GM23338 (cell line): ENCODE results near the gene ZBTB3. TPM values are rescaled to one million over a fixed set of nuclear protein-coding genes. Genes with fewer than 3 reads are reported as not detected.

Experiments used
- ATAC-seq: fragments of 200-7000 bp; cut with Tn5 transposase; 3 replicates; pipeline ENCODE4 v1.9.1; 2020
- DNase-seq: peaks from one replicate; pipeline ENCODE4 v3.0.0-alpha.2; 2015; ENCODE audit warnings: low spot score
- H2AFZ ChIP-seq: fragments of 200-600 bp; sonication (generic); 2 replicates; pipeline ENCODE4 v1.8.0; 2016; ENCODE audit warnings: antibody characterized with exemption, mild to moderate bottlenecking, moderate library complexity
- H3F3A ChIP-seq: fragments of 200-600 bp; sonication (generic); replicated peaks from 2 replicates; pipeline ENCODE4 v1.8.0; 2017; ENCODE audit warnings: antibody characterized with exemption, mixed run types, low read depth
- H3K27ac ChIP-seq: fragments of 200-600 bp; sonication (generic); 2 replicates; pipeline ENCODE4 v1.6.1; 2016; ENCODE audit warnings: low read depth
- H3K27me3 ChIP-seq: fragments of 200-600 bp; sonication (generic); 2 replicates; pipeline ENCODE4 v1.8.0; 2016; ENCODE audit warnings: mild to moderate bottlenecking, mixed run types, moderate library complexity; ENCODE audit not compliant: insufficient read depth
- H3K36me3 ChIP-seq: fragments of 200-600 bp; sonication (generic); 2 replicates; pipeline ENCODE4 v1.8.0; 2016; ENCODE audit warnings: mild to moderate bottlenecking; ENCODE audit not compliant: insufficient read depth
- H3K4me1 ChIP-seq: fragments of 200-600 bp; sonication (generic); 2 replicates; pipeline ENCODE4 v1.8.0; 2016; ENCODE audit warnings: mild to moderate bottlenecking, moderate library complexity; ENCODE audit not compliant: insufficient read depth
- H3K4me2 ChIP-seq: fragments of 200-600 bp; sonication (generic); 2 replicates; pipeline ENCODE4 v1.7.1; 2017; ENCODE audit warnings: mixed run types
- H3K4me3 ChIP-seq: fragments of 200-600 bp; sonication (generic); 2 replicates; pipeline ENCODE4 v1.6.1; 2016; ENCODE audit warnings: mixed run types
- H3K79me2 ChIP-seq: fragments of 200-600 bp; sonication (generic); replicated peaks from 2 replicates; pipeline ENCODE4 v1.8.0; 2017; ENCODE audit warnings: mild to moderate bottlenecking; ENCODE audit not compliant: insufficient read depth
- H3K9me2 ChIP-seq: fragments of 200-600 bp; sonication (generic); 2 replicates; pipeline ENCODE4 v1.8.0; 2017; ENCODE audit not compliant: insufficient read depth
- H4K20me1 ChIP-seq: fragments of 200-600 bp; sonication (generic); replicated peaks from 2 replicates; pipeline ENCODE4 v1.8.0; 2017; ENCODE audit warnings: mild to moderate bottlenecking; ENCODE audit not compliant: insufficient read depth
- H3K27ac Mint-ChIP-seq: 2 replicates; pipeline ENCODE4 v1.8.0; 2020; ENCODE audit warnings: inconsistent platforms, mild to moderate bottlenecking, moderate library complexity, mixed read lengths
- H3K27me3 Mint-ChIP-seq: 3 replicates; pipeline ENCODE4 v1.8.0; 2022; ENCODE audit warnings: low read depth, mild to moderate bottlenecking, moderate library complexity, mixed read lengths, inconsistent platforms; ENCODE audit not compliant: insufficient read depth, poor library complexity
- H3K36me3 Mint-ChIP-seq: 3 replicates; pipeline ENCODE4 v1.8.0; 2021; ENCODE audit warnings: low read depth, mild to moderate bottlenecking, inconsistent platforms, moderate library complexity, mixed read lengths
- H3K4me1 Mint-ChIP-seq: 3 replicates; pipeline ENCODE4 v1.8.0; 2020; ENCODE audit warnings: mild to moderate bottlenecking, inconsistent platforms, mixed read lengths
- H3K4me3 Mint-ChIP-seq: 3 replicates; pipeline ENCODE4 v1.8.0; 2021; ENCODE audit warnings: moderate library complexity, mild to moderate bottlenecking, inconsistent platforms, mixed read lengths
- H3K9me3 Mint-ChIP-seq: 3 replicates; pipeline ENCODE4 v1.8.0; 2020; ENCODE audit warnings: moderate library complexity, mild to moderate bottlenecking, inconsistent platforms, mixed read lengths
- CREB1 ChIP-seq: fragments of 250-450 bp; sonication (Bioruptor Pico); IDR thresholded peaks from 2 replicates; pipeline ENCODE4 v1.5.0; 2020; ENCODE audit warnings: low read depth, mild to moderate bottlenecking, moderate library complexity
- CTCF ChIP-seq, 2 experiments: fragments of 200-600 bp in 1 of 2; sonication (generic) in 1 of 2; conservative IDR thresholded peaks; 2 replicates each; pipeline versions ENCODE4 v1.5.1 to v1.6.1; 2016 to 2017; ENCODE audit warnings: antibody characterized with exemption in 2 of 2, low read depth in 2 of 2, mild to moderate bottlenecking in 2 of 2, moderate library complexity in 1 of 2
- EZH2 ChIP-seq: fragments of 200-600 bp; sonication (generic); IDR thresholded peaks from one replicate; pipeline ENCODE4 v1.8.0; 2017; ENCODE audit warnings: antibody characterized with exemption, mild to moderate bottlenecking, low read depth; ENCODE audit not compliant: unreplicated experiment
- EZH2phosphoT487 ChIP-seq: fragments of 200-600 bp; sonication (generic); IDR thresholded peaks from one replicate; pipeline ENCODE4 v1.8.1; 2018; ENCODE audit warnings: antibody characterized with exemption; ENCODE audit not compliant: unreplicated experiment
- POLR2AphosphoS5 ChIP-seq: IDR thresholded peaks from 2 replicates; pipeline ENCODE4 v1.6.1; 2016; ENCODE audit warnings: antibody characterized with exemption, low read depth
- STAT1 ChIP-seq: IDR thresholded peaks from one replicate; pipeline ENCODE4 v1.6.1; 2016; ENCODE audit warnings: antibody characterized with exemption; ENCODE audit not compliant: unreplicated experiment
- ZNF331 ChIP-seq: fragments of 250-450 bp; sonication (Bioruptor Pico); IDR thresholded peaks from 2 replicates; pipeline ENCODE4 v1.5.0; 2020; ENCODE audit warnings: low read depth, mild to moderate bottlenecking, moderate library complexity
- polyA plus RNA-seq: library from polyadenylated mRNA; unstranded; fragments of >200 nt; fragmentation: Nextera tagmentation; extraction: Ambion mirVana; gene quantifications from 2 replicates; pipeline ENCODE4 v1.2.1, GENCODE V29; 2016
- total RNA-seq: library from RNA; depleted of rRNA; stranded (reverse); fragments of >200 nt; shearing (Covaris generic); gene quantifications from 2 replicates; pipeline ENCODE4 v1.2.3, GENCODE V29; 2014
- TF ChIP-seq, protein P1 (sequence below): IDR thresholded peaks from 2 replicates; pipeline ENCODE4 v1.6.1; 2016; ENCODE audit warnings: antibody characterized with exemption
- TF ChIP-seq, protein P2 (sequence below): IDR thresholded peaks from one replicate; pipeline ENCODE4 v1.6.1; 2018; ENCODE audit warnings: antibody characterized with exemption; ENCODE audit not compliant: unreplicated experiment

Gene ZBTB3
- total and polyA plus RNA-seq, 2 experiments from 2014 or later = 47.8 to 82.6 TPM

DNA sequence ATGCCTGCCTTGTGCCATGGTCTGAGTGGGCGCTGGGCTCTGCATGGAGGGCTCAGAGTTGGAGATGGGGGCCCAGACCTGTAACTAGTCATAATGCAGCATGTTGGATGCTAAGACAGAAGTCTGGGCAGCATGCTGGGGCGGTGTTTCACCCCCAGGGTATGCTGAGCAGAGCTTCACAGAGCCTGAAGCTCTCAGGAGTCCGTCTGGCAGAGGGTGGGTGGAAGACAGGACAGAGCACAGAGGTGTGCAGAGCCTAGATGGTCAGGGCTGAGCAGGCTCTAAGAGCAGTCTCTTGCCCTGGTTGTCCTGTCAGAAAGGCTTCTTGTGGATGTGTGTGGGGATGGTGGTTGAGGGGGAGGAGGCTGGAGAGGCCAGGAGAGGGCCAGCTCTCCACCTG, 24.5 kb upstream of the ZBTB3 start:
- Mint-ChIP-seq H3K27me3 (peaks cover 6% of the 10 kb centered on the region), H3K27ac (no peak overlapping the region), H3K36me3 (peaks cover 72% of the 10 kb centered on the region), H3K9me3 (no peaks in the 10 kb centered on the region), H3K4me3 (no peak overlapping the region), H3K4me1 (no peaks in the 10 kb centered on the region)
- H3K36me3 ChIP-seq = peaks cover 21% of the 10 kb centered on the region; the same call in 1 of the 2 replicates
- H3K27me3 ChIP-seq = no peaks in the 10 kb centered on the region
- no peak for DNase-seq
- no peak for ATAC-seq
- H3K79me2 ChIP-seq = peaks cover 13% of the 10 kb centered on the region
- no peak overlapping the region for H3K27ac ChIP-seq
- TF ChIP-seq EZH2phosphoT487 (no peak), ZNF331 (CRISPR knock-in tag) (no peak), STAT1 (no peak), POLR2AphosphoS5 (no peak), EZH2 (no peak), CTCF (conservative IDR thresholded peaks at IDR 0.05; ENCODE audit: low read depth in 2 of 2) (no peak), CREB1 (CRISPR knock-in tag) (no peak)
- TF ChIP-seq, protein P1, sequence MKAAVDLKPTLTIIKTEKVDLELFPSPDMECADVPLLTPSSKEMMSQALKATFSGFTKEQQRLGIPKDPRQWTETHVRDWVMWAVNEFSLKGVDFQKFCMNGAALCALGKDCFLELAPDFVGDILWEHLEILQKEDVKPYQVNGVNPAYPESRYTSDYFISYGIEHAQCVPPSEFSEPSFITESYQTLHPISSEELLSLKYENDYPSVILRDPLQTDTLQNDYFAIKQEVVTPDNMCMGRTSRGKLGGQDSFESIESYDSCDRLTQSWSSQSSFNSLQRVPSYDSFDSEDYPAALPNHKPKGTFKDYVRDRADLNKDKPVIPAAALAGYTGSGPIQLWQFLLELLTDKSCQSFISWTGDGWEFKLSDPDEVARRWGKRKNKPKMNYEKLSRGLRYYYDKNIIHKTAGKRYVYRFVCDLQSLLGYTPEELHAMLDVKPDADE = no peak
- TF ChIP-seq, protein P2, sequence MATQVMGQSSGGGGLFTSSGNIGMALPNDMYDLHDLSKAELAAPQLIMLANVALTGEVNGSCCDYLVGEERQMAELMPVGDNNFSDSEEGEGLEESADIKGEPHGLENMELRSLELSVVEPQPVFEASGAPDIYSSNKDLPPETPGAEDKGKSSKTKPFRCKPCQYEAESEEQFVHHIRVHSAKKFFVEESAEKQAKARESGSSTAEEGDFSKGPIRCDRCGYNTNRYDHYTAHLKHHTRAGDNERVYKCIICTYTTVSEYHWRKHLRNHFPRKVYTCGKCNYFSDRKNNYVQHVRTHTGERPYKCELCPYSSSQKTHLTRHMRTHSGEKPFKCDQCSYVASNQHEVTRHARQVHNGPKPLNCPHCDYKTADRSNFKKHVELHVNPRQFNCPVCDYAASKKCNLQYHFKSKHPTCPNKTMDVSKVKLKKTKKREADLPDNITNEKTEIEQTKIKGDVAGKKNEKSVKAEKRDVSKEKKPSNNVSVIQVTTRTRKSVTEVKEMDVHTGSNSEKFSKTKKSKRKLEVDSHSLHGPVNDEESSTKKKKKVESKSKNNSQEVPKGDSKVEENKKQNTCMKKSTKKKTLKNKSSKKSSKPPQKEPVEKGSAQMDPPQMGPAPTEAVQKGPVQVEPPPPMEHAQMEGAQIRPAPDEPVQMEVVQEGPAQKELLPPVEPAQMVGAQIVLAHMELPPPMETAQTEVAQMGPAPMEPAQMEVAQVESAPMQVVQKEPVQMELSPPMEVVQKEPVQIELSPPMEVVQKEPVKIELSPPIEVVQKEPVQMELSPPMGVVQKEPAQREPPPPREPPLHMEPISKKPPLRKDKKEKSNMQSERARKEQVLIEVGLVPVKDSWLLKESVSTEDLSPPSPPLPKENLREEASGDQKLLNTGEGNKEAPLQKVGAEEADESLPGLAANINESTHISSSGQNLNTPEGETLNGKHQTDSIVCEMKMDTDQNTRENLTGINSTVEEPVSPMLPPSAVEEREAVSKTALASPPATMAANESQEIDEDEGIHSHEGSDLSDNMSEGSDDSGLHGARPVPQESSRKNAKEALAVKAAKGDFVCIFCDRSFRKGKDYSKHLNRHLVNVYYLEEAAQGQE = no peak
- 0 out of 2 replicates have a peak, but pooled peaks cover 3% of the 10 kb centered on the region for H3F3A ChIP-seq
- no peaks in the 10 kb centered on the region for H3K9me2 ChIP-seq
- H3K4me2 ChIP-seq = no peak overlapping the region
- no peaks in the 10 kb centered on the region for H3K4me1 ChIP-seq
- no peak overlapping the region for H3K4me3 ChIP-seq
- peaks cover 3% of the 10 kb centered on the region; the same call in 1 of the 2 replicates for H4K20me1 ChIP-seq
- H2AFZ ChIP-seq = no peak overlapping the region

DNA sequence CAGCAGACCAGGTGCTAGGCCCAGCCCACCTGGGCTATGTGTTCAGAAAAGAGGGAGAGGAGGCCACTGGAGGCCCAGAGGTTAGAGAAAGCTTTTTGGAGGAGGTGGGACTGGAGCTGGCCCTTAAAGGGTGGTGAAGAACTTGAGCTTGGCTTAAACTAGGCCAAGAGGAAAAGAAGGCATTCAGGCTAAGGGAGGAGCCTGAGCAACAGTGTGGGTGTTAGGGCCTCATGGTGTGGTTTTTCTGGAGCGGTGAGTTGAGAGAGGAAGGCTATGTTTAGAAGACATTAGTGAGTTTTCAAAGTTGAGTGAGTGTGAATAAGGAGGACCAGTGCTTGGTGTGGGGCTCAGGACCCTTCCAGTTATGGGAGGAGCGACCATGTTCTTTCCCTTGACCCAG, 23.4 kb upstream of the ZBTB3 start:
- Mint-ChIP-seq H3K4me3 (no peak overlapping the region; the same call in 2 of the 3 replicates), H3K4me1 (no peaks in the 10 kb centered on the region), H3K36me3 (peaks cover 62% of the 10 kb centered on the region), H3K27ac (no peak overlapping the region), H3K27me3 (peaks cover 6% of the 10 kb centered on the region), H3K9me3 (no peaks in the 10 kb centered on the region)
- DNase-seq = no peak
- Histone ChIP-seq H3K9me2 (no peaks in the 10 kb centered on the region), H4K20me1 (peaks cover 3% of the 10 kb centered on the region; the same call in 1 of the 2 replicates), H3K27me3 (no peaks in the 10 kb centered on the region), H3K4me1 (no peaks in the 10 kb centered on the region), H3F3A (0 out of 2 replicates have a peak, but pooled peaks cover 3% of the 10 kb centered on the region), H3K36me3 (peaks cover 17% of the 10 kb centered on the region; the same call in 1 of the 2 replicates), H3K4me2 (no peak overlapping the region), H3K4me3 (no peak overlapping the region), H3K27ac (no peak overlapping the region), H2AFZ (no peak overlapping the region), H3K79me2 (peaks cover 23% of the 10 kb centered on the region)
- ATAC-seq = no peak
- TF ChIP-seq CTCF (conservative IDR thresholded peaks at IDR 0.05; ENCODE audit: low read depth in 2 of 2) = no peak
